Pancreas (tissue), 10 donors: Measurements from ENCODE around the gene SHQ1. TPM values are rescaled to one million over a fixed set of nuclear protein-coding genes. Genes with fewer than 3 reads are reported as not detected.

Experiments used
- ATAC-seq, 4 donors: fragments of 200-7000 bp; cut with Tn5 transposase; one replicate each; pipeline versions ENCODE4 v1.8.0 to v1.9.1; 2020; ENCODE audit warnings: mild to moderate bottlenecking in 4 of 4, moderate library complexity in 4 of 4
- DNase-seq, 6 donors: peaks; one replicate each; pipeline ENCODE4 v3.0.0-alpha.2; 2020
- FAIRE-seq: peaks from 2 replicates; lab custom pipeline; 2012; peaks lifted over from hg19 to GRCh38; lab: Jason Lieb, UNC
- H3K27ac ChIP-seq, 4 donors: fragments of 200-600 bp; sonication (generic); 1 replicate in 3 of 4; 2 replicates in 1 of 4; pipeline versions ENCODE4 v1.5.0 to v1.8.0; 2020
- H3K27me3 ChIP-seq, 4 donors: fragments of 200-600 bp; one replicate each; pipeline ENCODE4 v1.8.0; 2021
- H3K36me3 ChIP-seq, 3 donors: fragments of 200-600 bp; sonication (generic) in 1 of 3; one replicate each; pipeline versions ENCODE4 v1.5.0 to v1.8.0; 2020 to 2021
- H3K4me1 ChIP-seq, 3 donors: fragments of 200-600 bp; one replicate each; pipeline ENCODE4 v1.8.0; 2021
- H3K4me3 ChIP-seq, 4 donors: fragments of 200-600 bp; sonication (generic) in 2 of 4; one replicate each; pipeline versions ENCODE4 v1.5.0 to v1.8.0; 2020 to 2021
- H3K9me3 ChIP-seq, 4 donors: fragments of 200-600 bp; one replicate each; pipeline ENCODE4 v1.8.0; 2021
- WGBS, 2 donors: extraction: QIAGEN DNeasy Blood & Tissue Kit; methylation state at CpG; one replicate each; pipeline ENCODE4 v1.1.7; 2013; 5-methylcytosine and 5-hydroxymethylcytosine counted together
- intact Hi-C, 3 donors: fragments of 100-400 bp; cut with DNase I; formaldehyde crosslinking; loops; one replicate each; pipeline versions ENCODE4 v1.11.1 to v1.14.2; 2022
- polyA plus RNA-seq, 2 donors: library from polyadenylated mRNA; stranded (reverse); fragments of 200-250 nt; gene quantifications; one replicate each; pipeline ENCODE4 v1.2.3, GENCODE V29; 2013
- total RNA-seq, 6 donors: library from RNA; stranded (reverse); fragmentation: NEBNext Ultra II Directional in 4 of 6; extraction: Animal tissue kit (Norgen Biotek cat#: 25700) in 4 of 6; gene quantifications; one replicate each; pipeline versions ENCODE4 v1.2.1 to v1.2.4, GENCODE V29; 2021 to 2023
- TF ChIP-seq, protein P1 (sequence below), 4 donors: fragments of 200-600 bp; sonication (generic) in 3 of 4; IDR thresholded peaks; one replicate each; pipeline versions ENCODE4 v1.5.0 to v1.8.0; 2021; ENCODE audit warnings: antibody characterized with exemption in 4 of 4
- donor health status: healthy with polysubstance abuse.
- donor health status: DM: no; HTN: no; CAD: no; lungs with moderate emphysema.
- donor health status: DM: no; HTN: no; CAD: no.
- donor health status: control.
- donor health status: control.
- donor health status: Bipolar disorder and iron deficiency.
- donor health status: DM: yes; HTN: yes; CAD: no.
- donor health status: DM: no; HTN: no; CAD: no.
- donor health status: DM: no; HTN: no; CAD: no.
- donor health status: DM: yes; HTN: yes; CAD: no.

The SHQ1 gene
- total and polyA plus RNA-seq, 8 donors, result 4.1 to 13.4 (median 7.9) TPM

DNA sequence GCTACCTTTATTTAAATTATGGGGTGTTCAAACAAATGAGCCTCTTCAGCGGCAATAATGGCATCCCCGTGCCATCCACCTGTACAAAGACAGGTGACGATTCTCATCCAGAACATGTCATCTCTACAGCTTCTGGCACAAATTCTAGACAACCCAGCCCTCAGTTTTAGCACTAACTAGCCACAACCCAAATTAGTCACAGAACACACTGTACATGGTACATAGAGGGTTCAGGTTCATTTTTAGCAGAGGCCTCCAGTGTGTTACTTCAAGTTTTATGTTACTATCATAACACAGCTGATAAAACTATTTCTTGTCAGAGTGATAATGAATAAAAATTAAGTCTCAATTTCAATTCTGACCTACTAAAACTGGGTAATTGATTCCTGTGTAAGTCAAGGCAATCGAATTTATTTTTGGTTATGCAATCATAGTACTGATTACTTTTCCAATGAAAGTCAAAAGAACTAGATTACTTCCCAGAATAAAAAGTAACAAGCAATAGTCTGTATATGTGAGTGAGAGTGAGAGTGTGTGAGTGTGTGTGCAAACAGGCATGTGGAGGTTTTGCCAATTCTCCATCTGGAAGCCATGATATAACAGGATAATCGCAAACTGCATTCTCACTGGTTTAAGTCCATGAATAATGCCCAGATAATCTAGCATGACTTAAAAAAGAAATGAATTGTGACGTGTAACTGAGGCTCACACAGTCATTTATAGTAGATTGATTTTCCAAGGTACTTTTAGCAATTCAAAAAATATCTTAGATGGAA lies 37.4 kb downstream of the SHQ1 start:
- Histone ChIP-seq H3K4me3 (no peak overlapping the region), H3K9me3 (no peaks in the 10 kb centered on the region), H3K36me3 (no peaks in the 10 kb centered on the region), H3K27ac (no peak overlapping the region), H3K27me3 (no peaks in the 10 kb centered on the region), H3K4me1 (peaks cover 0 to 17% (median 6%) of the 10 kb centered on the region in 3 donors)
- TF ChIP-seq, protein P1, sequence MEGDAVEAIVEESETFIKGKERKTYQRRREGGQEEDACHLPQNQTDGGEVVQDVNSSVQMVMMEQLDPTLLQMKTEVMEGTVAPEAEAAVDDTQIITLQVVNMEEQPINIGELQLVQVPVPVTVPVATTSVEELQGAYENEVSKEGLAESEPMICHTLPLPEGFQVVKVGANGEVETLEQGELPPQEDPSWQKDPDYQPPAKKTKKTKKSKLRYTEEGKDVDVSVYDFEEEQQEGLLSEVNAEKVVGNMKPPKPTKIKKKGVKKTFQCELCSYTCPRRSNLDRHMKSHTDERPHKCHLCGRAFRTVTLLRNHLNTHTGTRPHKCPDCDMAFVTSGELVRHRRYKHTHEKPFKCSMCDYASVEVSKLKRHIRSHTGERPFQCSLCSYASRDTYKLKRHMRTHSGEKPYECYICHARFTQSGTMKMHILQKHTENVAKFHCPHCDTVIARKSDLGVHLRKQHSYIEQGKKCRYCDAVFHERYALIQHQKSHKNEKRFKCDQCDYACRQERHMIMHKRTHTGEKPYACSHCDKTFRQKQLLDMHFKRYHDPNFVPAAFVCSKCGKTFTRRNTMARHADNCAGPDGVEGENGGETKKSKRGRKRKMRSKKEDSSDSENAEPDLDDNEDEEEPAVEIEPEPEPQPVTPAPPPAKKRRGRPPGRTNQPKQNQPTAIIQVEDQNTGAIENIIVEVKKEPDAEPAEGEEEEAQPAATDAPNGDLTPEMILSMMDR (IDR thresholded peaks at IDR 0.05), result no peak
- DNase-seq, result no peak
- peak in 1 of 4 donors; percentile 56 for ATAC-seq
- no peak for FAIRE-seq
- intact Hi-C loops, result no loop called here
- WGBS, 2 donors, result 61 to 67% methylated on average over 6 of the region's 6 CpGs

DNA sequence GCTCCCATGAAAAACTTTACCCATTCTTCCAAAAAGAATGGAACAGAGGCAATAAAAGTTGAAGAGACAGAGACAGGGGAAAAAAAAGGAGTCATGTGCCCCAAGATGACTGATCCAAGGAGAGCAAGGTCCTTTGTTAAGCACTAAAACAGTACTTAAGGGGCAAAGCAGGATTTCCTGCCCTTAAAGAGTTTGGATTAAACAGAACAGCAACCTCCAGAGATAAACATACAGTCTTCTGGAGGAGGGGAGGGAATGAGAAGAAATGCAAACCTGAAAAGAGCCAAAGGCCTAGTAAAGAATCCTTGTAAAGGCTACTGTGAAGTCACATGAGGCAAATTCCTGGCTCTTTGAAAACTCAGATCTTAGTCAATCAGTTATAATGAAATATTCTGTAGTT lies 38.2 kb downstream of the SHQ1 start:
- ATAC-seq (no peak), DNase-seq (no peak), FAIRE-seq (no peak)
- TF ChIP-seq, protein P1 (IDR thresholded peaks at IDR 0.05), result no peak
- no peaks in the 10 kb centered on the region for H3K9me3 ChIP-seq
- H3K27ac ChIP-seq, result no peak overlapping the region
- no peaks in the 10 kb centered on the region for H3K36me3 ChIP-seq
- H3K27me3 ChIP-seq, result no peaks in the 10 kb centered on the region
- peaks cover 0 to 10% (median 3%) of the 10 kb centered on the region in 3 donors for H3K4me1 ChIP-seq
- intact Hi-C loops, result no loop called here
- H3K4me3 ChIP-seq, result no peak overlapping the region

DNA sequence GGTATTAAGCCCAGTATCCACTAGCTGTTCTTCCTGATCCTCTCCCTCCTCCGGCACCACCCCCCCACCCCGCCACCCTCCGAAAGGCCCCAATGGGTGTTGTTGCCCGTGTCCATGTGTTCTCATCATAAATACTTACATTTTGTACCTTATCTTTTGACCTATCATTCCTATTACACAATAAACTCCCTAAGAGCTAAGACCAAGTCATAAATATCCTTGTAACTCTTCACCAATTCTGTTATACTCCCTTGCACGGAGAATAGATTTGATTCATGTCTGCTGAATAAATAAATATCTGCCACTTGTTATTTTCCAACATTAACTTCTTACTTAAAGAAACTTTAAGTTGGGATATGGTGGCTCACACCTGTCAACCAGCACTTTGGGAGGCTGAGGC lies 43.9 kb downstream of the SHQ1 start:
- DNase-seq (no peak), FAIRE-seq (no peak), ATAC-seq (no peak)
- Histone ChIP-seq H3K36me3 (no peaks in the 10 kb centered on the region), H3K4me3 (no peak overlapping the region), H3K27ac (no peak overlapping the region), H3K4me1 (peaks cover 0 to 8% (median 3%) of the 10 kb centered on the region in 3 donors), H3K9me3 (no peaks in the 10 kb centered on the region), H3K27me3 (no peaks in the 10 kb centered on the region)
- TF ChIP-seq, protein P1 (IDR thresholded peaks at IDR 0.05), result no peak
- intact Hi-C loops, result no loop called here
- WGBS, 2 donors, result 92 to 95% methylated on average over 5 of the region's 5 CpGs

DNA sequence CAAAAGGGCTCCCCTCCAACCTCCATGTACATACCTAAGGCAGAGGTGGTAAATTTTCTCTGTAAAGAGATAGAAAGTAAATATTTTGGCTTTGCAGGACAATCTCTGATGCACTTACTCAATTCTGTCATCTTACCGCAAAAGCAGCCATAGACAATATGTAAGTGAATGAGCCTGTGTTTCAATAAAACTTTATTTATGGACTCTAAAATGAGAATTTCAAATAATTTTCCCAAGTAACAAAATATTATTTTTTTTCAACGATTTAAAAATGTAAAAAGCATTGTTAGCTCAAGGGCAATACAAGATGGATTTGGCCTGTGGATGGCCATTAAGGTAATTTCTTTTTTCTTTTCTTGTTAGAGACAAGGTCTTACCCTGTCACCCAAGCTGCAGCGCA lies 44.7 kb downstream of the SHQ1 start:
- no peak for ATAC-seq
- 91 to 94% methylated on average over 3 of the region's 3 CpGs for WGBS, 2 donors
- H3K27me3 ChIP-seq, result no peaks in the 10 kb centered on the region
- FAIRE-seq, result no peak
- DNase-seq, result no peak
- TF ChIP-seq, protein P1 (IDR thresholded peaks at IDR 0.05), result no peak
- H3K36me3 ChIP-seq, result no peaks in the 10 kb centered on the region
- H3K4me3 ChIP-seq, result no peak overlapping the region
- intact Hi-C loops, result no loop called here
- H3K27ac ChIP-seq, result no peak overlapping the region
- H3K4me1 ChIP-seq, result peaks cover 0 to 8% (median 3%) of the 10 kb centered on the region in 3 donors
- no peaks in the 10 kb centered on the region for H3K9me3 ChIP-seq

DNA sequence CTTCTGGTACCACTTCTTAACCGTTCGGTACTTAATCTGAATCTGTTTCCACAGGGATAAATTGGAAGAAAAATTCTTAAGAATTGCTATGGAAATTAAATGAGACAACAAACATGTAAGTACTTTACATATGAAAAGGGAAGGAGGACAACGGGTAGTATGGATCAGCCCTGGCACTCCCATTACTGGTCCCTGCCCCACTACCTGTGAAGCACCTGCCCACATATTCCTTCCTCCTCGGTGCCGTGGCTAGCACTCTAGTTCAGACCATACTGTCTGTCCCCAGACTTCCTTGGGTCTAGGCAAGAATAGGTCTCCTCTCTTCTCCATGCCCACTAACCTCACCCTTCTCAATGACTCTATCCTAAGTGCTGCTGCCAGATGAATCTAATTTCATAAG lies 46.2 kb downstream of the SHQ1 start:
- intact Hi-C loops, result no loop called here
- peaks cover 0 to 8% (median 3%) of the 10 kb centered on the region in 3 donors for H3K4me1 ChIP-seq
- DNase-seq (no peak), FAIRE-seq (no peak), ATAC-seq (no peak)
- no peak overlapping the region for H3K4me3 ChIP-seq
- H3K36me3 ChIP-seq, result no peaks in the 10 kb centered on the region
- no peaks in the 10 kb centered on the region for H3K9me3 ChIP-seq
- TF ChIP-seq, protein P1 (IDR thresholded peaks at IDR 0.05), result no peak
- H3K27ac ChIP-seq, result no peak overlapping the region
- WGBS, 2 donors, result 95 to 96% methylated on average over 5 of the region's 5 CpGs
- no peaks in the 10 kb centered on the region for H3K27me3 ChIP-seq
